Renal cortical epithelial cell (primary cell): Measurements from ENCODE around the gene ZNF577. TPM values are rescaled to one million over a fixed set of nuclear protein-coding genes. Genes with fewer than 3 reads are reported as not detected.
"Not testable (repeated sequence)": the region's sequence is repeated elsewhere in the genome, so short reads cannot be mapped to it uniquely, and the experiment has no call there.

ENCODE experiments used
- DNase-seq: peaks from one replicate; pipeline ENCODE4 v3.0.0-alpha.2; 2011; ENCODE audit warnings: low read depth
- total RNA-seq: library from RNA; depleted of rRNA; stranded (reverse); fragments of >200 nt; gene quantifications from 2 replicates; pipeline ENCODE4 v1.2.3, GENCODE V29; 2014

ZNF577 gene
- 3.0 and 14.7 TPM in 2 replicates for total RNA-seq

- DNase-seq, result peak; percentile 82
Measured at GRCh38 chr19:51887522-51888498, at the start of gene ZNF577. ZNF577 (minus strand) TSS chr19:51887951; CDS start chr19:51880382, 7,569 bp downstream.

- DNase-seq, result no peak
Measured at GRCh38 chr19:51931921-51932320, 44.2 kb upstream of the ZNF577 start.

- DNase-seq, result no peak
Measured at GRCh38 chr19:51927859-51928258, 40.1 kb upstream of the ZNF577 start.

GRCh38 chr19:51926784-51927741, 39.3 kb upstream of the ZNF577 start, which contains the start of gene ZNF613:
ZNF613 (plus strand) TSS chr19:51927472; CDS start chr19:51936221, 8,749 bp downstream.
- DNase-seq, result peak; percentile 91

- DNase-seq, result no peak
Measured at GRCh38 chr19:51926426-51926783, 38.7 kb upstream of the ZNF577 start.

GRCh38 chr19:51921949-51922348, 34.2 kb upstream of the ZNF577 start:
- DNase-seq, result no peak

GRCh38 chr19:51919606-51920005, 31.9 kb upstream of the ZNF577 start:
- no peak for DNase-seq

- no peak for DNase-seq
Measured at GRCh38 chr19:51916167-51916566, 28.4 kb upstream of the ZNF577 start.

- no peak for DNase-seq
Measured at GRCh38 chr19:51915324-51915867, 27.6 kb upstream of the ZNF577 start.

- not testable (repeated sequence) for DNase-seq
Measured at GRCh38 chr19:51907981-51908380, 20.2 kb upstream of the ZNF577 start.

GRCh38 chr19:51906108-51906507, 18.4 kb upstream of the ZNF577 start:
- DNase-seq, result not testable (repeated sequence)

GRCh38 chr19:51905639-51906038, 17.9 kb upstream of the ZNF577 start:
- not testable (repeated sequence) for DNase-seq

- no peak for DNase-seq
Measured at GRCh38 chr19:51905206-51905605, 17.5 kb upstream of the ZNF577 start.

GRCh38 chr19:51904331-51905165, 16.8 kb upstream of the ZNF577 start, which contains the start of gene ZNF649:
ZNF649 (minus strand) TSS chr19:51905017; CDS start chr19:51900107, 4,910 bp downstream.
- DNase-seq, result peak; percentile 71

GRCh38 chr19:51903192-51903591, 15.4 kb upstream of the ZNF577 start:
- no peak for DNase-seq

GRCh38 chr19:51901860-51902259, 14.1 kb upstream of the ZNF577 start:
- no peak for DNase-seq

- no peak for DNase-seq
Measured at GRCh38 chr19:51891193-51891747, 3.5 kb upstream of the ZNF577 start.

- DNase-seq, result no peak
Measured at GRCh38 chr19:51889934-51890333, 2.2 kb upstream of the ZNF577 start.

- no peak for DNase-seq
Measured at GRCh38 chr19:51884713-51885112, 3.0 kb downstream of the ZNF577 start.

GRCh38 chr19:51882518-51882917, 5.2 kb downstream of the ZNF577 start:
- no peak for DNase-seq
